ENCODE results near the gene CHST15. TPM values are rescaled to one million over a fixed set of nuclear protein-coding genes. Genes with fewer than 3 reads are reported as not detected.

CHST15 gene
- total and polyA plus RNA-seq, 2 of the 8 experiments (the other 6 are each of a cell fraction or from before 2014, with no cell fraction given), result 8.8 to 9.1 TPM

DNA sequence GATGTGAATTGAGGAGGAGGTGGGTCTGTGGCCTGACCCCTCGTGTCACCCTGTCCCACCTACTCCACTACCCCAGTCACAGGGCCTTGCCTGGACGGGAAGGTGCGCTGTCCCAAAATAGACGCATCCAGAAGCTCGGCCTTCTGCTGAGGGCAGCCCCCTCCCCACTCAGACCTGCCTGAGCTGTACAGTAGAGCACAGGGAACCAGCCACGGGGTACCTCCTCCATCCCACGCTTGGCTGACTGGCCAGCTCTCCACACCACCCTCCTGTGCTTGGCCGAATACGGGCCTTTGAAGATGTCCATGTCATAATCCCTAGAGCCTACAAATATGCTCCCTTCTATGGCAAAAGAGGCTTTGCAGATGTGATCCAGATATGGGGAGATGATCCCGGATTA lies 88.3 kb downstream of the CHST15 start:
- peak in 1 of 2 experiments; percentile 26 for DNase-seq (ENCODE audit: low read depth in 1 of 2, low spot score in 2 of 2)
- H3K27ac ChIP-seq (ENCODE audit: low read depth, low read length), result no peak overlapping the region; the same call in 1 of the 2 replicates

More for the DNA sequence above, 88.3 kb downstream of the CHST15 start:
- no peaks in the 10 kb centered on the region for H3K79me1 ChIP-seq (ENCODE audit: low read depth, low read length)
- no peak overlapping the region for H2BK20ac ChIP-seq (ENCODE audit: low read length)
- H2BK120ac ChIP-seq (replicated peaks; ENCODE audit: low read depth, low read length), result no peak overlapping the region
- no peak overlapping the region for H4K5ac ChIP-seq (ENCODE audit: insufficient read length, low read depth, low read length)
- no peak for FAIRE-seq
- ChIA-PET POLR2A (ENCODE audit: partially characterized antibody) (no interaction called here), CTCF (ENCODE audit: partially characterized antibody) (interaction anchor here (1.9 to 3.8 kb wide), 2 partner anchors 9 to 11 kb away, joined by 10 to 18 read pairs; no protein-coding TSS in a partner anchor)
- no peak overlapping the region for H3K23ac ChIP-seq (ENCODE audit: insufficient read length)
- no peaks in the 10 kb centered on the region for H3K23me2 ChIP-seq (ENCODE audit: low read depth, low read length)
- no peaks in the 10 kb centered on the region for H3K79me2 ChIP-seq (ENCODE audit: control insufficient read depth in 1 of 2, insufficient read depth in 2 of 2, low read length in 2 of 2)
- H2BK15ac ChIP-seq (ENCODE audit: low read length), result no peak overlapping the region
- no peak overlapping the region for H3K56ac ChIP-seq (replicated peaks; ENCODE audit: insufficient read length, low read depth, low read length)
- no peak overlapping the region for H2AK5ac ChIP-seq (ENCODE audit: low read depth, low read length)
- H3K4ac ChIP-seq (replicated peaks; ENCODE audit: insufficient read length, low read depth, low read length), result no peak overlapping the region
- no peak overlapping the region for H3K9ac ChIP-seq (replicated peaks in 1 of 4; ENCODE audit: extremely low read depth in 1 of 4, low read depth in 3 of 4, low read length in 3 of 4)
- H4K91ac ChIP-seq (replicated peaks; ENCODE audit: insufficient read length, low read length), result no peak overlapping the region
- H3K36me3 ChIP-seq (ENCODE audit: control insufficient read depth in 2 of 4, insufficient read depth in 4 of 4, low read length in 3 of 4), result peaks cover 0 to 4% (median 1%) of the 10 kb centered on the region in 4 experiments; a peak in 2 of 8 replicates
- no peak overlapping the region for H2AFZ ChIP-seq (ENCODE audit: low read length)
- H2BK12ac ChIP-seq (ENCODE audit: low read depth, low read length), result no peak overlapping the region
- H4K20me1 ChIP-seq (replicated peaks in 1 of 2; ENCODE audit: control insufficient read depth in 1 of 2, insufficient read depth in 2 of 2, low read length in 2 of 2), result no peaks in the 10 kb centered on the region
- no peak overlapping the region for H3K4me2 ChIP-seq (ENCODE audit: insufficient read depth in 1 of 2, low read depth in 2 of 2, low read length in 2 of 2)
- peaks cover 0 to 3% (median 3%) of the 10 kb centered on the region in 4 experiments; a peak in 4 of 7 replicates for H3K4me1 ChIP-seq (replicated peaks in 1 of 4; ENCODE audit: control insufficient read depth in 3 of 4, insufficient read depth in 4 of 4, low read length in 3 of 4)
- no peak overlapping the region for H3K18ac ChIP-seq (ENCODE audit: extremely low read depth, low read length)
- 87% methylated on average over 10 of the region's 10 CpGs; no CpG with 5 or more reads in 1 of the 2 experiments for WGBS, 2 experiments (ENCODE audit: extremely low coverage in 1 of 2, insufficient coverage in 1 of 2, insufficient read length in 1 of 2, insufficient replicate concordance in 2 of 2, low coverage in 1 of 2, low lambda C conversion rate in 2 of 2, missing lambda C conversion rate in 1 of 2)
- no peak overlapping the region for H4K8ac ChIP-seq (ENCODE audit: extremely low read depth, insufficient read depth, low read length)
- H3K9me3 ChIP-seq (ENCODE audit: insufficient read depth in 2 of 2, low read depth in 1 of 2, low read length in 1 of 2), result no peaks in the 10 kb centered on the region
- TF ChIP-seq TAF7 (optimal IDR thresholded peaks at IDR 0.05; ENCODE audit: borderline replicate concordance, low read depth, low read length) (no peak), SP1 (IDR thresholded peaks at IDR 0.05; ENCODE audit: low read depth, low read length) (no peak), BCL11A (IDR thresholded peaks at IDR 0.05; ENCODE audit: low read depth in 2 of 2, low read length in 2 of 2) (no peak)
- H2BK5ac ChIP-seq (ENCODE audit: low read depth, low read length), result no peak overlapping the region
- no peak overlapping the region for H3K4me3 ChIP-seq (ENCODE audit: extremely low read depth in 1 of 4, insufficient read depth in 2 of 4, low read depth in 3 of 4, low read length in 4 of 4)
- H3K14ac ChIP-seq (ENCODE audit: insufficient read length), result no peak overlapping the region
- no peaks in the 10 kb centered on the region for H3K27me3 ChIP-seq (replicated peaks in 1 of 4; ENCODE audit: control insufficient read depth in 3 of 4, extremely low read depth in 1 of 4, insufficient read depth in 3 of 4, low read length in 3 of 4)
